ENCODE data around the gene PLCB1. TPM values are rescaled to one million over a fixed set of nuclear protein-coding genes. Genes with fewer than 3 reads are reported as not detected.

PLCB1 gene
- total and polyA plus RNA-seq, 2 experiments from 2014 or later, result 14.9 to 20.7 TPM

DNA sequence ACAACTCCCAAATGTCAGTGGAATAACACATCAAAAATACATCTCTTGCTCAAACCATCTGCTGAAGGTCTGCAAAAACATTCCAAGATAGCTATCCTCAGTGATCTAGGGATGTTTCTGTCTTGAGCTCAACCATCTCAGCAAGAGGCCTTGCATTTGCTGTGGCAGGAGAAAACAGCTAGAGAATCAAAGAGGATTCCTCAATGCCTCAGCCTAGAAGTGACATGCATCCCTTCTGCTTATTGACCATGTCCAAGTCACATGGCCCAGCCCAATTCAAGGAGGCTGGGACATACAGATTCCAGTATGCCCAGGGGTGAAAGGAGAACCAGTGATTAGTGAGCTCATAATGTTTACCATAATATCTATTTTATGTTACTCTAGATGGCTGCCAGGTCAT is 269.5 kb downstream of the PLCB1 start:
- Histone ChIP-seq H3K4me3 (no peak overlapping the region), H3F3A (replicated peaks; ENCODE audit: low read depth) (no peaks in the 10 kb centered on the region), H3K4me1 (ENCODE audit: insufficient read depth) (no peaks in the 10 kb centered on the region), H3K36me3 (ENCODE audit: insufficient read depth) (no peaks in the 10 kb centered on the region), H3K9me2 (ENCODE audit: insufficient read depth) (no peaks in the 10 kb centered on the region), H2AFZ (no peak overlapping the region), H3K27ac (ENCODE audit: low read depth) (no peak overlapping the region), H4K20me1 (replicated peaks; ENCODE audit: insufficient read depth) (no peaks in the 10 kb centered on the region), H3K79me2 (replicated peaks; ENCODE audit: insufficient read depth) (no peaks in the 10 kb centered on the region), H3K27me3 (ENCODE audit: insufficient read depth) (no peaks in the 10 kb centered on the region), H3K4me2 (no peak overlapping the region)
- TF ChIP-seq ZNF114 (CRISPR knock-in tag; IDR thresholded peaks at IDR 0.05) (no peak), EZH2 (IDR thresholded peaks at IDR 0.05; ENCODE audit: low read depth, unreplicated experiment) (no peak)
- TF ChIP-seq, protein P1, sequence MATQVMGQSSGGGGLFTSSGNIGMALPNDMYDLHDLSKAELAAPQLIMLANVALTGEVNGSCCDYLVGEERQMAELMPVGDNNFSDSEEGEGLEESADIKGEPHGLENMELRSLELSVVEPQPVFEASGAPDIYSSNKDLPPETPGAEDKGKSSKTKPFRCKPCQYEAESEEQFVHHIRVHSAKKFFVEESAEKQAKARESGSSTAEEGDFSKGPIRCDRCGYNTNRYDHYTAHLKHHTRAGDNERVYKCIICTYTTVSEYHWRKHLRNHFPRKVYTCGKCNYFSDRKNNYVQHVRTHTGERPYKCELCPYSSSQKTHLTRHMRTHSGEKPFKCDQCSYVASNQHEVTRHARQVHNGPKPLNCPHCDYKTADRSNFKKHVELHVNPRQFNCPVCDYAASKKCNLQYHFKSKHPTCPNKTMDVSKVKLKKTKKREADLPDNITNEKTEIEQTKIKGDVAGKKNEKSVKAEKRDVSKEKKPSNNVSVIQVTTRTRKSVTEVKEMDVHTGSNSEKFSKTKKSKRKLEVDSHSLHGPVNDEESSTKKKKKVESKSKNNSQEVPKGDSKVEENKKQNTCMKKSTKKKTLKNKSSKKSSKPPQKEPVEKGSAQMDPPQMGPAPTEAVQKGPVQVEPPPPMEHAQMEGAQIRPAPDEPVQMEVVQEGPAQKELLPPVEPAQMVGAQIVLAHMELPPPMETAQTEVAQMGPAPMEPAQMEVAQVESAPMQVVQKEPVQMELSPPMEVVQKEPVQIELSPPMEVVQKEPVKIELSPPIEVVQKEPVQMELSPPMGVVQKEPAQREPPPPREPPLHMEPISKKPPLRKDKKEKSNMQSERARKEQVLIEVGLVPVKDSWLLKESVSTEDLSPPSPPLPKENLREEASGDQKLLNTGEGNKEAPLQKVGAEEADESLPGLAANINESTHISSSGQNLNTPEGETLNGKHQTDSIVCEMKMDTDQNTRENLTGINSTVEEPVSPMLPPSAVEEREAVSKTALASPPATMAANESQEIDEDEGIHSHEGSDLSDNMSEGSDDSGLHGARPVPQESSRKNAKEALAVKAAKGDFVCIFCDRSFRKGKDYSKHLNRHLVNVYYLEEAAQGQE (IDR thresholded peaks at IDR 0.05; ENCODE audit: unreplicated experiment), result no peak
- H3K4me3 Mint-ChIP-seq, result no peak overlapping the region
- H3K4me1 Mint-ChIP-seq, result no peaks in the 10 kb centered on the region
- ATAC-seq (no peak), DNase-seq (ENCODE audit: low spot score) (no peak)
- H3K36me3 Mint-ChIP-seq (ENCODE audit: low read depth), result no peaks in the 10 kb centered on the region
- H3K9me3 Mint-ChIP-seq, result no peaks in the 10 kb centered on the region
- no peaks in the 10 kb centered on the region for H3K27me3 Mint-ChIP-seq (ENCODE audit: insufficient read depth, low read depth, poor library complexity)
- no peak overlapping the region for H3K27ac Mint-ChIP-seq

DNA sequence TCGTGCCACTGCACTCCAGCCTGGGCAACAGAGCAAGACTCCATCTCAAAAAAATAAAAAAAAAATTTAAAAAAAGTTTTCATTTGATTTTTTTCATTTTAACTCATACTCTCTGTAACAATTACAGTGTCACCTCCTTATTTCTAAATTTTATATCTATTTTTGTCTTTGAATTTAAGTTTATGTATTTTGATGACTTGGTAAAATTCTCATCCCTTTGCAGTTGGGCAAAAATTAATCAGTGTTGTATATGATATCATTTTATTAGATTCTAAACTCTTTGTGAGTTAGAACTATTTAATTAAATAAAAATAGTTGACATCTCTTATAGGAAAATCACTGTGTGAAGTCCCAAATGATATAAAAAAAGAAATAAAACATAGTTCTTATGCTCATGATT is 270.7 kb downstream of the PLCB1 start:
- H3K27me3 Mint-ChIP-seq (ENCODE audit: insufficient read depth, low read depth, poor library complexity), result peaks cover 2% of the 10 kb centered on the region
- Histone ChIP-seq H3K79me2 (replicated peaks; ENCODE audit: insufficient read depth) (no peaks in the 10 kb centered on the region), H3K4me2 (no peak overlapping the region), H3K27ac (ENCODE audit: low read depth) (no peak overlapping the region), H3K36me3 (ENCODE audit: insufficient read depth) (no peaks in the 10 kb centered on the region), H3F3A (replicated peaks; ENCODE audit: low read depth) (no peaks in the 10 kb centered on the region), H4K20me1 (replicated peaks; ENCODE audit: insufficient read depth) (no peaks in the 10 kb centered on the region), H3K27me3 (ENCODE audit: insufficient read depth) (no peaks in the 10 kb centered on the region), H2AFZ (no peak overlapping the region), H3K4me3 (no peak overlapping the region), H3K9me2 (ENCODE audit: insufficient read depth) (no peaks in the 10 kb centered on the region), H3K4me1 (ENCODE audit: insufficient read depth) (no peaks in the 10 kb centered on the region)
- no peak overlapping the region for H3K27ac Mint-ChIP-seq
- peaks cover 7% of the 10 kb centered on the region; the same call in 1 of the 3 replicates for H3K9me3 Mint-ChIP-seq
- DNase-seq (ENCODE audit: low spot score), result no peak
- H3K4me3 Mint-ChIP-seq, result no peak overlapping the region
- ATAC-seq, result no peak
- H3K36me3 Mint-ChIP-seq (ENCODE audit: low read depth), result no peaks in the 10 kb centered on the region
- no peaks in the 10 kb centered on the region for H3K4me1 Mint-ChIP-seq
- TF ChIP-seq, protein P1 (IDR thresholded peaks at IDR 0.05; ENCODE audit: unreplicated experiment), result no peak
- TF ChIP-seq, protein P2, sequence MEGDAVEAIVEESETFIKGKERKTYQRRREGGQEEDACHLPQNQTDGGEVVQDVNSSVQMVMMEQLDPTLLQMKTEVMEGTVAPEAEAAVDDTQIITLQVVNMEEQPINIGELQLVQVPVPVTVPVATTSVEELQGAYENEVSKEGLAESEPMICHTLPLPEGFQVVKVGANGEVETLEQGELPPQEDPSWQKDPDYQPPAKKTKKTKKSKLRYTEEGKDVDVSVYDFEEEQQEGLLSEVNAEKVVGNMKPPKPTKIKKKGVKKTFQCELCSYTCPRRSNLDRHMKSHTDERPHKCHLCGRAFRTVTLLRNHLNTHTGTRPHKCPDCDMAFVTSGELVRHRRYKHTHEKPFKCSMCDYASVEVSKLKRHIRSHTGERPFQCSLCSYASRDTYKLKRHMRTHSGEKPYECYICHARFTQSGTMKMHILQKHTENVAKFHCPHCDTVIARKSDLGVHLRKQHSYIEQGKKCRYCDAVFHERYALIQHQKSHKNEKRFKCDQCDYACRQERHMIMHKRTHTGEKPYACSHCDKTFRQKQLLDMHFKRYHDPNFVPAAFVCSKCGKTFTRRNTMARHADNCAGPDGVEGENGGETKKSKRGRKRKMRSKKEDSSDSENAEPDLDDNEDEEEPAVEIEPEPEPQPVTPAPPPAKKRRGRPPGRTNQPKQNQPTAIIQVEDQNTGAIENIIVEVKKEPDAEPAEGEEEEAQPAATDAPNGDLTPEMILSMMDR (conservative IDR thresholded peaks at IDR 0.05; ENCODE audit: low read depth in 2 of 2), result no peak
- no peak for TF ChIP-seq STAT1 (IDR thresholded peaks at IDR 0.05; ENCODE audit: unreplicated experiment)
- TF ChIP-seq ZNF331 (CRISPR knock-in tag; IDR thresholded peaks at IDR 0.05; ENCODE audit: low read depth), result no peak
- no peak for TF ChIP-seq EZH2 (IDR thresholded peaks at IDR 0.05; ENCODE audit: low read depth, unreplicated experiment)
- no peak for TF ChIP-seq ZNF114 (CRISPR knock-in tag; IDR thresholded peaks at IDR 0.05)
- no peak for TF ChIP-seq NANOG (IDR thresholded peaks at IDR 0.05; ENCODE audit: borderline replicate concordance)
- TF ChIP-seq POLR2AphosphoS5 (IDR thresholded peaks at IDR 0.05; ENCODE audit: low read depth), result no peak
- TF ChIP-seq, protein P3, sequence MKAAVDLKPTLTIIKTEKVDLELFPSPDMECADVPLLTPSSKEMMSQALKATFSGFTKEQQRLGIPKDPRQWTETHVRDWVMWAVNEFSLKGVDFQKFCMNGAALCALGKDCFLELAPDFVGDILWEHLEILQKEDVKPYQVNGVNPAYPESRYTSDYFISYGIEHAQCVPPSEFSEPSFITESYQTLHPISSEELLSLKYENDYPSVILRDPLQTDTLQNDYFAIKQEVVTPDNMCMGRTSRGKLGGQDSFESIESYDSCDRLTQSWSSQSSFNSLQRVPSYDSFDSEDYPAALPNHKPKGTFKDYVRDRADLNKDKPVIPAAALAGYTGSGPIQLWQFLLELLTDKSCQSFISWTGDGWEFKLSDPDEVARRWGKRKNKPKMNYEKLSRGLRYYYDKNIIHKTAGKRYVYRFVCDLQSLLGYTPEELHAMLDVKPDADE (IDR thresholded peaks at IDR 0.05), result no peak
- no peak for TF ChIP-seq CREB1 (CRISPR knock-in tag; IDR thresholded peaks at IDR 0.05; ENCODE audit: low read depth)
- TF ChIP-seq JUNB (IDR thresholded peaks at IDR 0.05; ENCODE audit: unreplicated experiment), result no peak
- no peak for TF ChIP-seq EZH2phosphoT487 (IDR thresholded peaks at IDR 0.05; ENCODE audit: unreplicated experiment)
